MCF 10A (cell line): Measurements from ENCODE around the gene RABGAP1L. TPM values are rescaled to one million over a fixed set of nuclear protein-coding genes. Genes with fewer than 3 reads are reported as not detected.
A peak's percentile ranks its signal among the peaks of the same experiment; 100 is the strongest.

ENCODE experiments used
- BruUV-seq: library from RNA; stranded (reverse); fragments of 400-500 nt; replicated peaks from 2 replicates; lab custom pipeline; 2021; lab: Mats Ljungman, UMichigan
- CTCF ChIA-PET: fragments of 300-600 bp; sonication (Branson Sonifier 250); formaldehyde crosslinking; extraction: SDS; loops from one replicate; lab custom pipeline; 2021; ENCODE audit warnings: antibody characterized with exemption, inconsistent platforms; lab: Yijun Ruan, JAX
- POLR2A ChIA-PET: fragments of 300-600, 350-650 bp; sonication (Branson Sonifier 250); formaldehyde crosslinking; extraction: SDS; loops from one replicate; lab custom pipeline; 2020; ENCODE audit warnings: antibody characterized with exemption, inconsistent platforms; lab: Yijun Ruan, JAX
- DNase-seq: peaks from one replicate; pipeline ENCODE4 v3.0.0-alpha.2; 2018; ENCODE audit not compliant: unreplicated experiment
- H3K27ac Mint-ChIP-seq: one replicate; pipeline ENCODE4 v1.8.0; 2022; ENCODE audit warnings: mild to moderate bottlenecking, low read depth, mixed read lengths; ENCODE audit not compliant: unreplicated experiment
- H3K27me3 Mint-ChIP-seq: one replicate; pipeline ENCODE4 v1.8.0; 2022; ENCODE audit warnings: mixed read lengths; ENCODE audit not compliant: insufficient read depth, unreplicated experiment
- H3K36me3 Mint-ChIP-seq: one replicate; pipeline ENCODE4 v1.8.0; 2022; ENCODE audit warnings: mild to moderate bottlenecking, moderate library complexity, mixed read lengths; ENCODE audit not compliant: insufficient read depth, unreplicated experiment
- H3K4me1 Mint-ChIP-seq: one replicate; pipeline ENCODE4 v1.8.0; 2022; ENCODE audit warnings: mixed read lengths; ENCODE audit not compliant: insufficient read depth, unreplicated experiment
- H3K4me3 Mint-ChIP-seq: one replicate; pipeline ENCODE4 v1.8.0; 2022; ENCODE audit warnings: mild to moderate bottlenecking, moderate library complexity, mixed read lengths; ENCODE audit not compliant: unreplicated experiment
- H3K9me3 Mint-ChIP-seq: one replicate; pipeline ENCODE4 v1.8.0; 2022; ENCODE audit warnings: mixed read lengths; ENCODE audit not compliant: unreplicated experiment
- CTCF ChIP-seq: fragments of 200-600 bp; IDR thresholded peaks from one replicate; pipeline ENCODE4 v1.8.0; 2022; ENCODE audit warnings: antibody characterized with exemption, mild to moderate bottlenecking; ENCODE audit not compliant: unreplicated experiment
- intact Hi-C: fragments of 100-400 bp; cut with micrococcal nuclease; formaldehyde crosslinking; loops from 2 replicates; pipeline ENCODE4 v1.14.1; 2022
- total RNA-seq: library from RNA; stranded (reverse); gene quantifications from 2 replicates; pipeline ENCODE4 v1.2.3, GENCODE V29; 2022

RABGAP1L gene
- total RNA-seq, 1 experiment from 2014 or later = 18.2 TPM

GRCh38 chr1:174982971-174983689 is 823.8 kb downstream of the RABGAP1L start:
- TF ChIP-seq CTCF = peak; percentile 57
- Mint-ChIP-seq H3K36me3 (no peaks in the 10 kb centered on the region), H3K9me3 (no peaks in the 10 kb centered on the region), H3K4me3 (no peak overlapping the region), H3K4me1 (no peaks in the 10 kb centered on the region), H3K27ac (no peak overlapping the region), H3K27me3 (no peaks in the 10 kb centered on the region)
- intact Hi-C loops = loop anchor here (1.0 kb wide), 1 partner anchor 213 kb away; no protein-coding TSS in a partner anchor
- peak; percentile 75 for DNase-seq
- no TSS peak for BruUV-seq
- ChIA-PET POLR2A (interaction anchor here (0.9 to 1.8 kb wide), 4 partner anchors 15 to 213 kb away, joined by 3 to 6 read pairs (median 5); no protein-coding TSS in a partner anchor), CTCF (interaction anchor here (0.5 to 6.9 kb wide), 42 partner anchors 8 to 1011 kb away, joined by 3 to 76 read pairs (median 5); no protein-coding TSS in a partner anchor)

GRCh38 chr1:174984952-174985351 is 825.6 kb downstream of the RABGAP1L start:
- Mint-ChIP-seq H3K36me3 (peaks cover 4% of the 10 kb centered on the region), H3K27me3 (no peaks in the 10 kb centered on the region), H3K9me3 (no peaks in the 10 kb centered on the region), H3K4me1 (no peaks in the 10 kb centered on the region), H3K27ac (no peak overlapping the region), H3K4me3 (no peak overlapping the region)
- no peak for TF ChIP-seq CTCF
- intact Hi-C loops = no loop called here
- POLR2A ChIA-PET = interaction anchor here (1.2 to 1.9 kb wide), 2 partner anchors 13 to 14 kb away, joined by 4 to 11 read pairs; partner anchors contain the start of gene CACYBP
- CTCF ChIA-PET = interaction anchor here (0.6 to 6.9 kb wide), 12 partner anchors 8 to 995 kb away, joined by 3 to 80 read pairs (median 8); partner anchors contain the start of gene CACYBP
- BruUV-seq = no TSS peak
- no peak for DNase-seq

GRCh38 chr1:174988539-174988938 is 829.2 kb downstream of the RABGAP1L start:
- BruUV-seq = no TSS peak
- Mint-ChIP-seq H3K9me3 (no peaks in the 10 kb centered on the region), H3K4me3 (no peak overlapping the region), H3K4me1 (peaks cover 6% of the 10 kb centered on the region), H3K36me3 (peaks cover 10% of the 10 kb centered on the region), H3K27me3 (no peaks in the 10 kb centered on the region), H3K27ac (no peak overlapping the region)
- DNase-seq = no peak
- ChIA-PET CTCF (interaction anchor here (1.2 to 6.4 kb wide), 4 partner anchors 8 to 219 kb away, joined by 3 to 80 read pairs (median 6); partner anchors contain the start of gene CACYBP), POLR2A (interaction anchor here (1.7 to 4.6 kb wide), 3 partner anchors 11 to 219 kb away, joined by 7 to 67 read pairs (median 20); partner anchors contain the start of gene CACYBP)
- intact Hi-C loops = no loop called here
- TF ChIP-seq CTCF = no peak

- H3K9me3 Mint-ChIP-seq = no peaks in the 10 kb centered on the region
- H3K36me3 Mint-ChIP-seq = peaks cover 12% of the 10 kb centered on the region
- POLR2A ChIA-PET = interaction anchor here (1.6 to 4.6 kb wide), 4 partner anchors 11 to 219 kb away, joined by 7 to 67 read pairs (median 16); partner anchors contain the start of genes CACYBP and MRPS14
- no peak for DNase-seq
- no peak overlapping the region for H3K27ac Mint-ChIP-seq
- H3K27me3 Mint-ChIP-seq = no peaks in the 10 kb centered on the region
- CTCF ChIA-PET = interaction anchor here (0.6 to 6.4 kb wide), 7 partner anchors 9 to 1387 kb away, joined by 3 to 80 read pairs (median 4); partner anchors contain the start of gene CACYBP
- H3K4me3 Mint-ChIP-seq = no peak overlapping the region
- intact Hi-C loops = no loop called here
- no TSS peak for BruUV-seq
- TF ChIP-seq CTCF = no peak
- peaks cover 6% of the 10 kb centered on the region for H3K4me1 Mint-ChIP-seq
Observed at GRCh38 chr1:174988986-174989385, 829.7 kb downstream of the RABGAP1L start.
